AG10803 (cell line): ENCODE measurements around the gene NUP205.
A peak's percentile ranks its signal among the peaks of the same experiment; 100 is the strongest.

Source experiments
- DNase-seq: peaks from one replicate; pipeline ENCODE4 v3.0.0; 2010; ENCODE audit warnings: low read depth
- H3K4me3 ChIP-seq: 2 replicates; pipeline ENCODE4 v1.5.1; 2011; ENCODE audit warnings: mild to moderate bottlenecking, low read length, control low read depth
- TF ChIP-seq, protein P1 (sequence below): conservative IDR thresholded peaks from 2 replicates; pipeline ENCODE4 v1.5.1; 2011; ENCODE audit warnings: mild to moderate bottlenecking, low read length, control low read depth, inconsistent platforms

The NUP205 gene, protein sequence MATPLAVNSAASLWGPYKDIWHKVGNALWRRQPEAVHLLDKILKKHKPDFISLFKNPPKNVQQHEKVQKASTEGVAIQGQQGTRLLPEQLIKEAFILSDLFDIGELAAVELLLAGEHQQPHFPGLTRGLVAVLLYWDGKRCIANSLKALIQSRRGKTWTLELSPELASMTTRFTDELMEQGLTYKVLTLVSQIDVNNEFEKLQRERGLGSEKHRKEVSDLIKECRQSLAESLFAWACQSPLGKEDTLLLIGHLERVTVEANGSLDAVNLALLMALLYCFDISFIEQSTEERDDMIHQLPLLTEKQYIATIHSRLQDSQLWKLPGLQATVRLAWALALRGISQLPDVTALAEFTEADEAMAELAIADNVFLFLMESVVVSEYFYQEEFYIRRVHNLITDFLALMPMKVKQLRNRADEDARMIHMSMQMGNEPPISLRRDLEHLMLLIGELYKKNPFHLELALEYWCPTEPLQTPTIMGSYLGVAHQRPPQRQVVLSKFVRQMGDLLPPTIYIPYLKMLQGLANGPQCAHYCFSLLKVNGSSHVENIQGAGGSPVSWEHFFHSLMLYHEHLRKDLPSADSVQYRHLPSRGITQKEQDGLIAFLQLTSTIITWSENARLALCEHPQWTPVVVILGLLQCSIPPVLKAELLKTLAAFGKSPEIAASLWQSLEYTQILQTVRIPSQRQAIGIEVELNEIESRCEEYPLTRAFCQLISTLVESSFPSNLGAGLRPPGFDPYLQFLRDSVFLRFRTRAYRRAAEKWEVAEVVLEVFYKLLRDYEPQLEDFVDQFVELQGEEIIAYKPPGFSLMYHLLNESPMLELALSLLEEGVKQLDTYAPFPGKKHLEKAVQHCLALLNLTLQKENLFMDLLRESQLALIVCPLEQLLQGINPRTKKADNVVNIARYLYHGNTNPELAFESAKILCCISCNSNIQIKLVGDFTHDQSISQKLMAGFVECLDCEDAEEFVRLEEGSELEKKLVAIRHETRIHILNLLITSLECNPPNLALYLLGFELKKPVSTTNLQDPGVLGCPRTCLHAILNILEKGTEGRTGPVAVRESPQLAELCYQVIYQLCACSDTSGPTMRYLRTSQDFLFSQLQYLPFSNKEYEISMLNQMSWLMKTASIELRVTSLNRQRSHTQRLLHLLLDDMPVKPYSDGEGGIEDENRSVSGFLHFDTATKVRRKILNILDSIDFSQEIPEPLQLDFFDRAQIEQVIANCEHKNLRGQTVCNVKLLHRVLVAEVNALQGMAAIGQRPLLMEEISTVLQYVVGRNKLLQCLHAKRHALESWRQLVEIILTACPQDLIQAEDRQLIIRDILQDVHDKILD (N-terminal part only)

DNA sequence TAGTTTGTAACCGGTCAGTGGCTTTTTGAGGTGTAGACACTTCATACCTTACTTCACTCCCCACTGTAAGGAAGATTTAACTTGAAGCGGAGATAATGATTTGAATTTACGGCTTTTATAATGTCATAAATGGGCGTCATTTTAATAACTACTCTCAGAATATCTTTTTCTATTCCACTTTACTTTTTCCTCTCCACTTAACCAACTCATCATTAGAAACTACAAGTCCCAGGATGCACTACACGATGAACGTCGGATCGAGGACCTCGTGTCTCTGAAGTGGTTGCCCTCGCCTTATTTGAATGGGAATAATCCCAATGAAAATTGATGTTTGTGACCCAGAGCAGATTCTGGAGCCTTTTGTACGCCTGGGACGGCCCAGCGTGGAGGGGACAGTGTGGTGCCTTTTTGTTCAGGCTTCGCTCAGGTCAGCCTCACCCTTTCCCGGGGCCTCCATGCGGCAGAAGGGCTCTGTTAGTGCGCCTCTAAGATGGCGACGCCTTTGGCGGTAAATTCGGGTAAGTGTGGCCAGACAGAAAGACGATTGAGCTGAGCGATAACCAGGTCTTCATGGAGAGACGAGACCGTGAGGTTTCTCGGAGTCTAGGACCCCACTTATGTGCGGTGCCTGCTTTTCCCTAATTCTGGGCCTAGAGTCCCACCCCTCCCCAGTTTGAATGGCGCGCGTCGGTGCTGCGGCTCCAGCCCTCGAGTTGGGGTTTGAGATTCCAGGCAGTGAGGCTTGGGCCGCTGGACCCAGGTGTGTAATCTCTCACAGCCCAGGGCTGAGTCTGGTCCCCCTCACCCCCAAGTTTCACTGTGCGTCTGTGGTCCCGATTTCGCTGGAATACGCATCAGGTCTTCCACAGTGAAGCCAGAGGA, at the start of gene NUP205:
NUP205 (plus strand) TSS at position 463 of the 882 bp plus-strand sequence; CDS start at position 491, 28 bp downstream.
- H3K4me3 ChIP-seq, result peak within 1 kb of the TSS; percentile 99
- TF ChIP-seq, protein P1, sequence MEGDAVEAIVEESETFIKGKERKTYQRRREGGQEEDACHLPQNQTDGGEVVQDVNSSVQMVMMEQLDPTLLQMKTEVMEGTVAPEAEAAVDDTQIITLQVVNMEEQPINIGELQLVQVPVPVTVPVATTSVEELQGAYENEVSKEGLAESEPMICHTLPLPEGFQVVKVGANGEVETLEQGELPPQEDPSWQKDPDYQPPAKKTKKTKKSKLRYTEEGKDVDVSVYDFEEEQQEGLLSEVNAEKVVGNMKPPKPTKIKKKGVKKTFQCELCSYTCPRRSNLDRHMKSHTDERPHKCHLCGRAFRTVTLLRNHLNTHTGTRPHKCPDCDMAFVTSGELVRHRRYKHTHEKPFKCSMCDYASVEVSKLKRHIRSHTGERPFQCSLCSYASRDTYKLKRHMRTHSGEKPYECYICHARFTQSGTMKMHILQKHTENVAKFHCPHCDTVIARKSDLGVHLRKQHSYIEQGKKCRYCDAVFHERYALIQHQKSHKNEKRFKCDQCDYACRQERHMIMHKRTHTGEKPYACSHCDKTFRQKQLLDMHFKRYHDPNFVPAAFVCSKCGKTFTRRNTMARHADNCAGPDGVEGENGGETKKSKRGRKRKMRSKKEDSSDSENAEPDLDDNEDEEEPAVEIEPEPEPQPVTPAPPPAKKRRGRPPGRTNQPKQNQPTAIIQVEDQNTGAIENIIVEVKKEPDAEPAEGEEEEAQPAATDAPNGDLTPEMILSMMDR, result no peak
- DNase-seq, result peak; percentile 78

DNA sequence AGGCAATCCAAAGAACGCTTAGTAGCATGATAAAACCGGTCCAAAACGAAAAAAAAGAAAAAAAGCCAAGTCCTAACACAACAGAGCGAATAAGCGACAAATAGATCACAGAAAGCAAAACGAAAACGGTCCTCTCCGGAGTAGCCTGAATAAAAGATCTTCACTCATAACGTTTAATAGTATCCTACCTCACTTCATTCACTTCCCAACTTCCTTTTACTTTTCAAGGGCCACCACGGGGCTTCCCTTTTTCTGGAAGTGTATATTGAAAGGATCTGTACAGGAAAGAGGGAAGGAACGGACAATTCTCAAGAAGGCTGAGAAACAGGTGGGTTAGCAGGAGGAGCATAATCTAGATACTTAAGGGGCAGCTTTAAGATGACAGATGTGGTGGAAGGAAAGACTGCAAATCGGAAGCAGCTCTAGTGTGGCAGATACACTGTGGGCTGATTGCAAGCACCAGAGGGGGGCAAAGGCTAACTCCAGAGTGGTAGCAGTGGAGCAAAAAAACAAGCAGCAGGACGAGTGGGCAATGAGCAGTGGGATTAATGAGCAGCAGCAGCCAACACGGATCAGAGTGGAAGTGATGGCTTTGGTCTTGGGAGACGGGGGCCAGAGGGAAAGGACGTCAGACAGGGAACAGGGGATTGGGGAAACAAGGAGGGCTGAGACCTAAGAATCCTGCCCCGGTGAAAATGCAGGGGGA, 48.7 kb upstream of the NUP205 start:
- peak overlapping the region; percentile 95 for H3K4me3 ChIP-seq
- no peak for DNase-seq
- TF ChIP-seq, protein P1, result no peak

DNA sequence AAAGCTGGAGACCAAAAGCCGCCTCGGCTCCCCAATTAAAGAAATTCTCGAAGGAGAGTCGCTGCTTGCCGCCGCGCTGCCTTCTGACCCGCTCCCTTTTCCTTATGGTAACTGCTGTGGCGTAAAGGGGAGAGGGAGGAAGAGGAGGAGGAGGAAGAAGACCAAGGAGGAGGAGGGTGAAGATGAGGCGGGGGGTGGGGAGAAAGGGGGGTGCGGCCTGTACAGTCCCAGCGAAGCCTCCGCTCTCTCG, 48.2 kb upstream of the NUP205 start:
- DNase-seq, result peak; percentile 68
- TF ChIP-seq, protein P1, result no peak
- peak overlapping the region; percentile 95 for H3K4me3 ChIP-seq

DNA sequence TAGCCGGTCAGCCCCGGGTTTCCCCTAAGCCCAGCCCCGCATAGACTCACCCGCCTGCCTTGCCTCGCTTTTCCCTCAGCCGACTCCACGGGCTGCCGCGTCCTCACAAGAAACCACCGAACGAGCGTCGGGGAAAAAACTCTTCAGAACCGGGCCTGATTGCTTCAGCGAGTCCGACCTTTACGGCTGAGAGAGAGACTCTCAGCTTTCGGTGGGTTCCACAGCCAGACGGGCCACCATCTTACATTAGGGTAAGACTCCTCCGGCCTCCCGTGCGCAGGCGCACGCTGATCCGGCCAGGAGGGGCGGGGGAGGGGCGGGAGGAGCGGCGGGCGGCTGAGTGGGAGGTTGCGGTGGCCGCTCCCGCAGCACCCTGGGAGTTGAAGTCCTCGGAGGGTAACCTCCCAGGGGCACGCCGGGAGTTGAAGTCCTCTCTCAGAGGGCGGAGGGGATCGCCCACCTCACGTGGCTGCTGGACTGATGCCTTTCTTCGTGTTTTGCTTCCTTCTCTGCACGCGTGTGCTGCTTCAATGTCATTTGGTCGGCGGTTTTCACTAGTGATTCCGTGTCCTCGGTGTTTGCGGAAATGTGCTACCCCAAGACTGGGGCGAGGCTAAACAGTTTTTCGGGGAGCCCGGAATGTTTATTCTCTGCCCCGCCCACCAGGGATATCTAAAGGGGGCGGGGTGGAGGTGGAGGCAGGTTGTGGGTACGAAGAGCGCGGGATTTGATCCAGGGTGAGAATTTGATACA, 47.7 kb upstream of the NUP205 start, which contains the start of gene CNOT4:
CNOT4 (minus strand) TSS at position 264 of the 753 bp plus-strand sequence. CDS start 71,771 bp downstream, outside the sequence.
- peak; percentile 95 for DNase-seq
- TF ChIP-seq, protein P1, result no peak
- peak within 1 kb of the TSS; percentile 95 for H3K4me3 ChIP-seq

DNA sequence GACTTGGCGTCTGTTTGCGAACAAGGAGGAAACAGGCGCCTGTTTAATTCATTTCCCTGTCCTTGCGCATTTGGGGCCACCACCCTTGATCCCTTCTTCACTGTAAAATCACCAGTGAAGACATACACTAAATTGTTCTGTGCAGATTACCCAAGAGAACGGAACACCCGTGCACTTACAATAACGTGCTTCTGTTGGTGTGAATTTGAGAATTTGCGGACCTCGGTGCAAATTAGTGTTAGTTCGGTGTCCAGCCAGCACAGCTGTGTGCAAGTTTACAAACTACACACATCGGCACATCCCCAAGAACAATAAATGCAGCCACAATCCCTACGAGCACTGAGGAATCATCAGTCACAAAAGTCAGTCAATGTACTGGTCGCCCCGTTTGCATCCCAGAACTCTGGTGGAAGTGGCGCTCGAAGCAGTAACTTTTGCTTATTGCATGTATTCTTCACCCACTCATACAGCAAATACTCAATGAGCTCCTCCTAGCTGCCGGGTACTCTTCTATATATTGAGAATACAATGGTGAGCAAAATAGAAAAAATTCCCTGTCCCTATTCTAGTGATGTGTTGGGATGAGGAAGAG, 47.0 kb upstream of the NUP205 start:
- TF ChIP-seq, protein P1, result peak; percentile 46
- DNase-seq, result peak; percentile 33

More for the DNA sequence above, 47.0 kb upstream of the NUP205 start:
- peak overlapping the region; percentile 75 for H3K4me3 ChIP-seq
